Spleen (tissue), 11 donors: ENCODE data around the gene SLTM. TPM values are rescaled to one million over a fixed set of nuclear protein-coding genes. Genes with fewer than 3 reads are reported as not detected.

ENCODE experiments used
- DNase-seq: peaks from one replicate; pipeline ENCODE4 v3.0.0-alpha.2; 2020
- H3K27ac ChIP-seq, 8 donors: fragments of 200-600 bp; sonication (generic) in 7 of 8; 1 replicate in 4 of 8; 2 replicates in 4 of 8; pipeline versions ENCODE4 v1.5.0 to v1.8.0; 2016 to 2021; ENCODE audit warnings: inconsistent platforms in 4 of 8, mild to moderate bottlenecking in 4 of 8, moderate library complexity in 1 of 8
- H3K27me3 ChIP-seq, 7 donors: fragments of 200-600 bp; sonication (generic) in 6 of 7; replicated peaks in 1 of 7; 1 replicate in 4 of 7; 2 replicates in 3 of 7; pipeline versions ENCODE4 v1.5.0 to v1.8.0; 2016 to 2021; ENCODE audit warnings: inconsistent platforms in 3 of 7, mild to moderate bottlenecking in 1 of 7
- H3K36me3 ChIP-seq, 6 donors: fragments of 200-600 bp; sonication (generic) in 5 of 6; 1 replicate in 4 of 6; 2 replicates in 2 of 6; pipeline versions ENCODE4 v1.5.0 to v1.8.0; 2016 to 2021; ENCODE audit warnings: inconsistent platforms in 2 of 6
- H3K4me1 ChIP-seq, 6 donors: fragments of 200-600 bp; sonication (generic) in 5 of 6; 1 replicate in 3 of 6; 2 replicates in 3 of 6; pipeline versions ENCODE4 v1.5.0 to v1.8.0; 2016 to 2021; ENCODE audit warnings: inconsistent platforms in 3 of 6
- H3K4me3 ChIP-seq, 8 donors: fragments of 200-600 bp; sonication (generic) in 7 of 8; 1 replicate in 4 of 8; 2 replicates in 4 of 8; pipeline versions ENCODE4 v1.5.0 to v1.8.0; 2016 to 2021; ENCODE audit warnings: inconsistent platforms in 4 of 8, mild to moderate bottlenecking in 4 of 8, moderate library complexity in 2 of 8
- H3K9me3 ChIP-seq, 8 donors: fragments of 200-600 bp; sonication (generic) in 7 of 8; 1 replicate in 4 of 8; 2 replicates in 4 of 8; pipeline versions ENCODE4 v1.5.0 to v1.8.0; 2016 to 2021; ENCODE audit warnings: inconsistent platforms in 4 of 8
- POLR2A ChIP-seq, 3 donors: fragments of 450-650 bp; IDR thresholded peaks; one replicate each; pipeline ENCODE4 v1.5.1; 2017; ENCODE audit warnings: antibody characterized with exemption in 3 of 3, mild to moderate bottlenecking in 1 of 3
- POLR2AphosphoS5 ChIP-seq, 3 donors: sonication (generic); formaldehyde crosslinking; IDR thresholded peaks; one replicate each; pipeline ENCODE4 v1.5.1; 2017; ENCODE audit warnings: antibody characterized with exemption in 3 of 3
- WGBS, 5 donors: extraction: QIAGEN DNeasy Blood & Tissue Kit in 3 of 5; methylation state at CpG; one replicate each; pipeline versions ENCODE4 v1.1.5 to v1.1.7; 2013 to 2018; 5-methylcytosine and 5-hydroxymethylcytosine counted together
- intact Hi-C: fragments of 100-400 bp; cut with DNase I; formaldehyde crosslinking; loops from one replicate; pipeline ENCODE4 v1.15.0; 2023; ENCODE audit warnings: low total_unique reads
- polyA plus RNA-seq, 3 donors: library from polyadenylated mRNA; stranded (reverse); fragments of 200-250 nt; gene quantifications; one replicate each; pipeline ENCODE4 v1.2.1, GENCODE V29; 2013
- total RNA-seq, 7 donors: library from RNA; depleted of rRNA in 3 of 7; stranded (reverse); fragments of >200 nt in 3 of 7; fragmentation: NEBNext Ultra II Directional in 4 of 7; extraction: Animal tissue kit (Norgen Biotek cat#: 25700) in 4 of 7; gene quantifications; one replicate each; pipeline versions ENCODE4 v1.1.0 to v1.2.1, GENCODE V29; 2016 to 2021
- TF ChIP-seq, protein P1 (sequence below), 11 experiments: fragments of 200-600 bp in 7 of 11; fragments of 450-650 bp in 4 of 11; sonication (generic) in 4 of 11; IDR thresholded peaks in 8 of 11; conservative IDR thresholded peaks in 3 of 11; 1 replicate in 7 of 11; 2 replicates in 4 of 11; pipeline versions ENCODE4 v1.4.0 to v1.8.0; 2016 to 2021; ENCODE audit warnings: antibody characterized with exemption in 11 of 11, inconsistent platforms in 4 of 11, mild to moderate bottlenecking in 1 of 11
- donor health status: healthy with polysubstance abuse.
- donor health status: DM: no; HTN: no; CAD: no; lungs with moderate emphysema.
- donor health status: DM: no; HTN: no; CAD: no.
- donor health status: Bipolar disorder and iron deficiency.
- donor health status: healthy.
- donor health status: DM: no; HTN: no; CAD: no.
- donor health status: DM: yes; HTN: yes; CAD: no.

The SLTM gene
- total and polyA plus RNA-seq, 10 donors: 43.7 to 176 (median 109) TPM

DNA sequence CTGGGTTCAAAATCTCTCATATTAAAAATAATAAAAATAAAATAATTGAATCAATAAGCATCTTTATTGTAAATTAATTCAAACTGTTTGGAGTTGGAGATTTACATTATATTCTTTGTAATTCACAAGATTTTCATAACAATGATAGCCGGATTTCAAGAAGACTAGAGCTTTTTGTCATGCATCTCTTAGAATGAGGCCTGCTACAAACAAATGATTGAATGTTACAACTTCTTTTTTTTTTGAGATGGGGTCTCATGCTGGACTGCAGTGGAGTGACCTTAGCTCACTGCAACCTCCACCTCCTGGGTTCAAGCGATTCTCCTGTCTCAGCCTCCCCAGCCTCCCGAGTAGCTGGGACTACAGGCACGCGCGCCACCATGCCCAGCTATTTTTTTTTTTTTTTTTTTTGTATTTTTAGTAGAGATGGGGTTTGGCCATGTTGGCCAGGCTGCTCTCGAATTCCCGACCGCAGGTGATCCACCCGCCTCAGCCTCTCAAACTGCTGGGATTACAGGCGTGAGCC lies 3.5 kb downstream of the SLTM start:
- peaks cover 0 to 58% (median 38%) of the 10 kb centered on the region in 6 donors for H3K36me3 ChIP-seq
- no peaks in the 10 kb centered on the region for H3K9me3 ChIP-seq
- WGBS, 5 donors: 91 to 97% (median 94%) methylated on average over 11 of the region's 11 CpGs
- H3K4me1 ChIP-seq: peaks cover 5 to 79% (median 43%) of the 10 kb centered on the region in 6 donors
- no peak overlapping the region for H3K4me3 ChIP-seq
- DNase-seq: no peak
- H3K27me3 ChIP-seq: no peaks in the 10 kb centered on the region
- intact Hi-C loops: loop anchor here (10.0 kb wide), 1 partner anchor 155 kb away; the partner anchor contains the start of gene MINDY2
- TF ChIP-seq, protein P1, sequence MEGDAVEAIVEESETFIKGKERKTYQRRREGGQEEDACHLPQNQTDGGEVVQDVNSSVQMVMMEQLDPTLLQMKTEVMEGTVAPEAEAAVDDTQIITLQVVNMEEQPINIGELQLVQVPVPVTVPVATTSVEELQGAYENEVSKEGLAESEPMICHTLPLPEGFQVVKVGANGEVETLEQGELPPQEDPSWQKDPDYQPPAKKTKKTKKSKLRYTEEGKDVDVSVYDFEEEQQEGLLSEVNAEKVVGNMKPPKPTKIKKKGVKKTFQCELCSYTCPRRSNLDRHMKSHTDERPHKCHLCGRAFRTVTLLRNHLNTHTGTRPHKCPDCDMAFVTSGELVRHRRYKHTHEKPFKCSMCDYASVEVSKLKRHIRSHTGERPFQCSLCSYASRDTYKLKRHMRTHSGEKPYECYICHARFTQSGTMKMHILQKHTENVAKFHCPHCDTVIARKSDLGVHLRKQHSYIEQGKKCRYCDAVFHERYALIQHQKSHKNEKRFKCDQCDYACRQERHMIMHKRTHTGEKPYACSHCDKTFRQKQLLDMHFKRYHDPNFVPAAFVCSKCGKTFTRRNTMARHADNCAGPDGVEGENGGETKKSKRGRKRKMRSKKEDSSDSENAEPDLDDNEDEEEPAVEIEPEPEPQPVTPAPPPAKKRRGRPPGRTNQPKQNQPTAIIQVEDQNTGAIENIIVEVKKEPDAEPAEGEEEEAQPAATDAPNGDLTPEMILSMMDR (IDR thresholded peaks at IDR 0.05 in 8 of 11, conservative IDR thresholded peaks at IDR 0.05 in 3 of 11): no peak
- TF ChIP-seq POLR2A (IDR thresholded peaks at IDR 0.05) (no peak), POLR2AphosphoS5 (IDR thresholded peaks at IDR 0.05) (no peak)
- H3K27ac ChIP-seq: no peak overlapping the region

DNA sequence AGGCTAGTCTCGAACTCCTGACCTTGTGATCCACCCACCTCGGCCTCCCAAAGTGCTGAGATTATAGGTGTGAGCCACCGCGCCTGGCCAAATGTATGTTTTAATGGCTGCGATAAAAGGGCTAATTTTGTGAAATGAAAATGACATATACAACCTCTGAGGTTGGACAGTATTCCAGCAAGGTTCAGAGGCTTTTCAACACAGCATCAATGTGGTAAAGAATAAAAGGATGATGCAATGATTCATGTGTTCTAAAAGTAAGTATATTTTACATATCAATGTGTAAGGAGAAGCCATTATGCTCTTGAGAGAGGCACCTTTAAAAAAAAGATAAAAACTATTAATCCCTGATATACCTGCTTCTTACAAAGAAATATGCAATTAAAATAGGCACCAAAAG lies 6.7 kb downstream of the SLTM start:
- Histone ChIP-seq H3K27ac (no peak overlapping the region), H3K9me3 (no peaks in the 10 kb centered on the region), H3K27me3 (no peaks in the 10 kb centered on the region), H3K4me1 (peaks cover 5 to 88% (median 47%) of the 10 kb centered on the region in 6 donors), H3K4me3 (no peak overlapping the region), H3K36me3 (peaks cover 0 to 80% (median 38%) of the 10 kb centered on the region in 6 donors)
- WGBS, 5 donors: 92 to 98% (median 94%) methylated on average over 5 of the region's 5 CpGs
- intact Hi-C loops: no loop called here
- DNase-seq: no peak
- no peak for TF ChIP-seq POLR2A (IDR thresholded peaks at IDR 0.05)

DNA sequence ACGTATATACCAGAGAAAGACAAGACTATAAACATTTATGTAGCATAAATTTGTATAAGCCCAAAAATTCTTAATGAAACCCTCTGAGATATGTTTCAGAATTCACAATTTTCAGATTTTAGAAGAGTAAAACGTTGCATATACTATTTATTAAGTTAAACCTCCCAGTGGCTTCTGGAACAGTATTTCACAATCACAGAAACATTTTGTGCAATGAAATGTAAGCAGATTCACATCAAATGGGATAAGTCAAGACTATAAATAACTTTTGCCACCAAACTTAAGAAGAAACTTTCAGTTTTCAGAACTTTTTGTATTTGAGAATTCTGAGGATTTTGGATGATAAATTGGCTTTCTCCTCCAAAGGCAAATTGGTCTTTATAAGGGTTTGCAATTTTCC lies 9.2 kb downstream of the SLTM start:
- 56 to 70% (median 58%) methylated on average over 2 of the region's 2 CpGs for WGBS, 5 donors
- Histone ChIP-seq H3K9me3 (no peaks in the 10 kb centered on the region), H3K4me1 (peaks cover 0 to 87% (median 27%) of the 10 kb centered on the region in 6 donors), H3K27me3 (no peaks in the 10 kb centered on the region), H3K27ac (peak overlapping the region in 7 of 8 donors; percentile 8 to 56 (median 48)), H3K36me3 (peaks cover 0 to 91% (median 37%) of the 10 kb centered on the region in 6 donors), H3K4me3 (no peak overlapping the region)
- no peak for DNase-seq
- intact Hi-C loops: no loop called here
- TF ChIP-seq, protein P1 (IDR thresholded peaks at IDR 0.05 in 8 of 11, conservative IDR thresholded peaks at IDR 0.05 in 3 of 11): no peak

DNA sequence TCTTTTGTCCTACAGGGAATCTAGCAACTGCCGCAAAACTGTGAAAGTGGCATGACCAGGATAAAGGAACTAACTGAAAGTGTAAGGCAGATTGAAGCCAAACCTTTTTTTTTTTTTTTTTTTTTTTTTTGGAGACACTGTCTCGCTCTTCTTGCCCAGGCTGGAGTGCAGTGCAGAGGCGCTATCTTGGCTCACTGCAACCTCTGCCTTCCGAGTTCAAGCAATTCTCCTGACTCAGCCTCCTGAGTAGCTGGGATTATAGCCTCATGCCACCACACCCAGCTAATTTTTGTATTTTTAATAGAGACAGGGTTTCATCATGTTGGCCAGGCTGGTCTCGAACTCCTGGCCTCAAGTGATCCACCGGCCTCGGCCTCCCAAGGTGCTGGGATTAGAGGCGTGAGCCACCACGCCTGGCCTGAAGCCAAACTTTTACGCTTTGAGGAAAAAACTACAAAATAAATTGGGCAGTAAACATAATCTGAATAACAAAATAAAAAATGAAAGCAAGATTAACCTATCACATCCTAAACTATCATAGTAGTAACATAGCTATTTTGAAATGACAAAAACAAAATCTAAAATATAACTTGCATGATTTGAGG lies 9.7 kb downstream of the SLTM start:
- WGBS, 5 donors: 87 to 91% (median 89%) methylated on average over 10 of the region's 10 CpGs
- H3K27ac ChIP-seq: peak overlapping the region in 6 of 8 donors; percentile 8 to 56 (median 49)
- no peak overlapping the region for H3K4me3 ChIP-seq
- H3K9me3 ChIP-seq: no peaks in the 10 kb centered on the region
- DNase-seq: no peak
- intact Hi-C loops: no loop called here
- TF ChIP-seq POLR2A (IDR thresholded peaks at IDR 0.05) (no peak), POLR2AphosphoS5 (IDR thresholded peaks at IDR 0.05) (no peak)
- TF ChIP-seq, protein P1 (IDR thresholded peaks at IDR 0.05 in 8 of 11, conservative IDR thresholded peaks at IDR 0.05 in 3 of 11): no peak
- H3K27me3 ChIP-seq: no peaks in the 10 kb centered on the region
- H3K4me1 ChIP-seq: peaks cover 0 to 87% (median 30%) of the 10 kb centered on the region in 6 donors
- peaks cover 0 to 91% (median 33%) of the 10 kb centered on the region in 6 donors for H3K36me3 ChIP-seq
